Endothelial cell of umbilical vein (primary cell): Measurements from ENCODE around the gene ZNF609. TPM values are rescaled to one million over a fixed set of nuclear protein-coding genes. Genes with fewer than 3 reads are reported as not detected.

Source experiments
- BruUV-seq: library from RNA; stranded (reverse); fragments of 400-500 nt; replicated peaks from 2 replicates; lab custom pipeline; 2021; lab: Mats Ljungman, UMichigan
- CTCF ChIA-PET: fragments of 300-600, 350-600 bp; sonication (Branson Sonifier 250); formaldehyde crosslinking; loops from one replicate; lab custom pipeline; 2021; ENCODE audit warnings: antibody characterized with exemption, inconsistent platforms; lab: Charles Lee
- POLR2A ChIA-PET: fragments of 300-600, 350-600 bp; sonication (Branson Sonifier 250); formaldehyde crosslinking; loops from one replicate; lab custom pipeline; 2021; ENCODE audit warnings: antibody characterized with exemption, inconsistent platforms; lab: Charles Lee
- DNase-seq: peaks from one replicate; pipeline ENCODE4 v3.0.0-alpha.2; 2011; ENCODE audit warnings: low read depth, low spot score
- FAIRE-seq: peaks from 2 replicates; lab custom pipeline; 2011; peaks lifted over from hg19 to GRCh38; lab: Jason Lieb, UNC
- H2AFZ ChIP-seq: 2 replicates; pipeline ENCODE4 v1.6.0; 2012; ENCODE audit warnings: low read depth, low read length, control low read depth, inconsistent platforms
- H3K27ac ChIP-seq: 2 replicates; pipeline ENCODE4 v1.5.1; 2011; ENCODE audit warnings: low read depth, mild to moderate bottlenecking, control low read depth, low read length, moderate library complexity; ENCODE audit not compliant: insufficient read depth
- H3K27me3 ChIP-seq, 2 experiments: 2 replicates each; pipeline versions ENCODE4 v1.6.0 to v1.6.1; 2011; ENCODE audit warnings: low read length in 2 of 2, mixed read lengths in 1 of 2; ENCODE audit not compliant: control insufficient read depth in 2 of 2, insufficient read depth in 2 of 2
- H3K36me3 ChIP-seq, 2 experiments: 2 replicates in 1 of 2; 3 replicates in 1 of 2; pipeline ENCODE4 v1.5.1; 2011; ENCODE audit warnings: low read length in 2 of 2, mild to moderate bottlenecking in 1 of 2, moderate library complexity in 1 of 2; ENCODE audit not compliant: control insufficient read depth in 2 of 2, insufficient read depth in 2 of 2; ENCODE audit errors: extremely low read depth in 1 of 2
- H3K4me1 ChIP-seq: 3 replicates; pipeline ENCODE4 v1.5.1; 2011; ENCODE audit warnings: mild to moderate bottlenecking, low read length; ENCODE audit not compliant: control insufficient read depth, insufficient read depth; ENCODE audit errors: extremely low read depth
- H3K4me2 ChIP-seq: 2 replicates; pipeline ENCODE4 v1.6.1; 2011; ENCODE audit warnings: low read length, control low read depth, mixed read lengths; ENCODE audit not compliant: insufficient read depth
- H3K4me3 ChIP-seq, 3 experiments: fragments of 200-600 bp in 1 of 3; sonication (generic), shearing (Covaris generic) in 1 of 3; replicated peaks in 1 of 3; 2 replicates each; pipeline ENCODE4 v1.5.1; 2011 to 2016; ENCODE audit warnings: control low read depth in 3 of 3, low read length in 3 of 3, mild to moderate bottlenecking in 2 of 3, inconsistent platforms in 1 of 3, low read depth in 1 of 3, moderate library complexity in 1 of 3; ENCODE audit not compliant: insufficient read depth in 1 of 3
- H3K79me2 ChIP-seq: 2 replicates; pipeline ENCODE4 v1.6.0; 2012; ENCODE audit warnings: low read length, inconsistent platforms; ENCODE audit not compliant: control insufficient read depth, insufficient read depth
- H3K9ac ChIP-seq: replicated peaks from 2 replicates; pipeline ENCODE3; 2011; ENCODE audit warnings: low read length, control low read depth; ENCODE audit not compliant: insufficient read depth; ENCODE audit errors: extremely low read depth
- H3K9me1 ChIP-seq: replicated peaks from 3 replicates; pipeline ENCODE4 v1.6.0; 2011; ENCODE audit warnings: mild to moderate bottlenecking, low read length; ENCODE audit not compliant: control insufficient read depth, insufficient read depth; ENCODE audit errors: extremely low read depth
- H3K9me3 ChIP-seq: replicated peaks from 2 replicates; pipeline ENCODE4 v1.5.1; 2012; ENCODE audit warnings: low read length, inconsistent platforms; ENCODE audit not compliant: control insufficient read depth, insufficient read depth
- H4K20me1 ChIP-seq: replicated peaks from 2 replicates; pipeline ENCODE3; 2011; ENCODE audit warnings: mild to moderate bottlenecking, low read length; ENCODE audit not compliant: control insufficient read depth, insufficient read depth; ENCODE audit errors: extremely low read depth
- CTCF ChIP-seq, 2 donors: IDR thresholded peaks; 1 replicate in 1 of 2; 2 replicates in 1 of 2; pipeline ENCODE4 v1.5.1; 2011; ENCODE audit warnings: low read length in 2 of 2, mild to moderate bottlenecking in 2 of 2, moderate library complexity in 2 of 2, control low read depth in 1 of 2, inconsistent platforms in 1 of 2, low read depth in 1 of 2; ENCODE audit not compliant: insufficient read depth in 1 of 2; ENCODE audit errors: extremely low read depth in 1 of 2
- EZH2 ChIP-seq: IDR thresholded peaks from 2 replicates; pipeline ENCODE4 v1.6.1; 2012; ENCODE audit warnings: borderline replicate concordance, low read depth, mild to moderate bottlenecking, moderate library complexity, low read length, inconsistent platforms; ENCODE audit not compliant: severe bottlenecking
- FOS ChIP-seq: IDR thresholded peaks from 2 replicates; pipeline ENCODE4 v1.6.1; 2011; ENCODE audit warnings: mild to moderate bottlenecking, low read length, moderate library complexity, borderline replicate concordance; ENCODE audit not compliant: insufficient read depth
- GATA2 ChIP-seq: IDR thresholded peaks from 2 replicates; pipeline ENCODE4 v1.7.0; 2011; ENCODE audit warnings: low read depth, mild to moderate bottlenecking, moderate library complexity, mixed read lengths, low read length; ENCODE audit not compliant: insufficient read length, insufficient read depth
- JUN ChIP-seq: IDR thresholded peaks from 2 replicates; pipeline ENCODE4 v1.6.1; 2011; ENCODE audit warnings: borderline replicate concordance, low read depth; ENCODE audit not compliant: insufficient read length, insufficient read depth
- MAX ChIP-seq: IDR thresholded peaks from 2 replicates; pipeline ENCODE4 v1.6.1; 2011; ENCODE audit not compliant: insufficient read depth, insufficient read length
- MYC ChIP-seq: IDR thresholded peaks from one replicate; pipeline ENCODE4 v1.6.1; 2011; ENCODE audit warnings: mild to moderate bottlenecking, low read depth, low read length
- POLR2A ChIP-seq: IDR thresholded peaks from 2 replicates; pipeline ENCODE4 v1.6.1; 2012; ENCODE audit warnings: low read depth, mild to moderate bottlenecking, control low read depth, low read length
- POLR2AphosphoS5 ChIP-seq: IDR thresholded peaks from 2 replicates; pipeline ENCODE4 v1.6.1; 2012; ENCODE audit warnings: low read depth, mild to moderate bottlenecking, control low read depth, low read length, moderate library complexity; ENCODE audit not compliant: insufficient read depth
- dilution Hi-C: fragments of 300-500 bp; cut with MboI; formaldehyde crosslinking; loops from one replicate; pipeline ENCODE4 v1.15.0; 2019; ENCODE audit warnings: low sequenced_read_pairs; ENCODE audit not compliant: extremely low pct_ligation_motif_present
- intact Hi-C: fragments of 100-400 bp; cut with micrococcal nuclease; formaldehyde crosslinking; loops from one replicate; pipeline ENCODE4 v1.10.0; 2022
- polyA plus RNA-seq, 4 experiments: library from polyadenylated mRNA; depleted of rRNA in 3 of 4; stranded (reverse) in 3 of 4; unstranded in 1 of 4; fragments of >200 nt; gene quantifications; 2 replicates each; pipeline versions ENCODE4 v1.2.1 to v1.2.3, GENCODE V29; 2011 to 2012; ENCODE audit warnings: missing spikeins in 1 of 4
- total RNA-seq: library from RNA; stranded (reverse); gene quantifications from 2 replicates; pipeline ENCODE4 v1.2.3, GENCODE V29; 2021

Gene ZNF609
- total and polyA plus RNA-seq, 2 donors (not counting 3 experiments of a cell fraction or from before 2014, with no cell fraction given): 18.2 to 49.6 TPM

DNA sequence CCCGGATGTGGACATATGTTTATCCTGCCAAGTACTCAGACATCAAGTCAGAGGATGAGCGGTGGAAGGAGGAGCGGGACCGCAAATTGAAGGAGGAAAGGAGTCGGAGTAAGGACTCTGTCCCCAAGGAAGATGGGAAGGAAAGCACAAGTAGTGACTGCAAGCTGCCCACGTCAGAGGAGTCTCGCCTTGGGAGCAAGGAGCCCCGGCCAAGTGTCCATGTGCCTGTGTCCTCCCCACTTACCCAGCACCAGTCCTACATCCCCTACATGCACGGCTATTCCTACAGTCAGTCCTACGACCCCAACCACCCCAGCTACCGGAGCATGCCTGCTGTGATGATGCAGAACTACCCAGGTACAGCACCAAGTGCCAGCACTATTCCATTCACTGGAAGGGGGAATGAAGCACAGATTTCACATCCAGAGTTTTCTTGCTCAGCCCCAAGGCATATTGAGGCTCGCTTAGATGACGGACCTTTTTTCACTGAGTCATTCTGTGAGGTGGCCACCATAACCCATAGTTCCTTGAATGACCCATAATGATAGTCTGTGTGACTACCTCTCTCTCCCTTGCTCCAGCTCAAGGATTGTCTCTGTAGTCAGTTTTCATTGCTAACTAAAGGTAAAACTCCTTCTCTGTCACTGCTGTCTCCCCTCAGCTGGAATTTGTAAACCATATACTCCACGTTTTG lies 217.9 kb downstream of the ZNF609 start:
- no peak overlapping the region for H3K4me3 ChIP-seq
- ChIA-PET CTCF (interaction anchor here (0.6 to 13.8 kb wide), 3 partner anchors 52 to 507 kb away, joined by 3 to 446 read pairs (median 4); partner anchors contain the start of gene CLPX), POLR2A (no interaction called here)
- no peaks in the 10 kb centered on the region for H3K9me3 ChIP-seq
- H4K20me1 ChIP-seq: no peaks in the 10 kb centered on the region
- no TSS peak for BruUV-seq
- no peak overlapping the region for H3K27ac ChIP-seq
- dilution Hi-C loops: no loop called here
- DNase-seq (no peak), FAIRE-seq (no peak)
- intact Hi-C loops: no loop called here
- no peak overlapping the region for H2AFZ ChIP-seq
- H3K4me2 ChIP-seq: no peak overlapping the region
- H3K9me1 ChIP-seq: no peaks in the 10 kb centered on the region
- no peaks in the 10 kb centered on the region for H3K79me2 ChIP-seq
- TF ChIP-seq JUN: no peak
- TF ChIP-seq MAX: no peak
- no peaks in the 10 kb centered on the region for H3K27me3 ChIP-seq
- H3K4me1 ChIP-seq: no peaks in the 10 kb centered on the region
- peaks cover 7 to 55% of the 10 kb centered on the region in 2 experiments for H3K36me3 ChIP-seq
- no peak overlapping the region for H3K9ac ChIP-seq

DNA sequence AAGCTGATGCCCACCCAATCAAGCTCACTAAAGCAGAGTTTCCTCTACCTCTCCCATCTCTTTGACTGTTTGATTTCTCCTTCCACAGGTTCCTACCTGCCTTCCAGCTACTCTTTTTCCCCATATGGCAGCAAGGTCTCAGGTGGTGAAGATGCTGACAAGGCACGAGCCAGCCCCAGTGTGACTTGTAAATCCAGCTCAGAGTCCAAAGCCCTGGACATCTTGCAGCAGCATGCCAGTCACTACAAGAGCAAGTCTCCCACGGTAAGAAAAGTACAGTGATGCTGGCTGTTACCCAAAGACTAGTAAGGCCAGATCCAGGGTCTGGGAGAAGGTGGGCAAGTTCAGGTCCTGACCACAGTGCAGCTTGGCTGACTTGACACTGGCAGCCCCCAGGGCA lies 219.7 kb downstream of the ZNF609 start:
- CTCF ChIA-PET: interaction anchor here (4.3 to 13.8 kb wide), 2 partner anchors 50 to 253 kb away, joined by 53 to 446 read pairs; no protein-coding TSS in a partner anchor
- dilution Hi-C loops: no loop called here
- Histone ChIP-seq H3K9me3 (no peaks in the 10 kb centered on the region), H3K36me3 (peaks cover 19 to 56% of the 10 kb centered on the region in 2 experiments), H4K20me1 (no peaks in the 10 kb centered on the region), H3K27ac (no peak overlapping the region), H3K4me1 (no peaks in the 10 kb centered on the region), H3K9me1 (no peaks in the 10 kb centered on the region), H3K4me3 (no peak overlapping the region), H3K9ac (no peak overlapping the region), H3K79me2 (no peaks in the 10 kb centered on the region), H2AFZ (no peak overlapping the region), H3K27me3 (no peaks in the 10 kb centered on the region), H3K4me2 (no peak overlapping the region)
- DNase-seq (no peak), FAIRE-seq (no peak)
- no peak for TF ChIP-seq GATA2
- no peak for TF ChIP-seq FOS
- no peak for TF ChIP-seq CTCF (IDR thresholded peaks at IDR 0.05; ENCODE audit: extremely low read depth in 1 of 2, insufficient read depth in 1 of 2, low read depth in 1 of 2, low read length in 2 of 2)
- no peak for TF ChIP-seq MAX
- TF ChIP-seq POLR2A: no peak
- no peak for TF ChIP-seq EZH2
- no peak for TF ChIP-seq JUN
- TF ChIP-seq MYC: no peak
- no peak for TF ChIP-seq POLR2AphosphoS5
- POLR2A ChIA-PET: no interaction called here
- intact Hi-C loops: no loop called here
- no TSS peak for BruUV-seq
